ENCODE measurements around the gene TICRR. TPM values are rescaled to one million over a fixed set of nuclear protein-coding genes. Genes with fewer than 3 reads are reported as not detected.

Gene TICRR
- total RNA-seq, 1 experiment from 2014 or later, result 24.1 TPM

DNA sequence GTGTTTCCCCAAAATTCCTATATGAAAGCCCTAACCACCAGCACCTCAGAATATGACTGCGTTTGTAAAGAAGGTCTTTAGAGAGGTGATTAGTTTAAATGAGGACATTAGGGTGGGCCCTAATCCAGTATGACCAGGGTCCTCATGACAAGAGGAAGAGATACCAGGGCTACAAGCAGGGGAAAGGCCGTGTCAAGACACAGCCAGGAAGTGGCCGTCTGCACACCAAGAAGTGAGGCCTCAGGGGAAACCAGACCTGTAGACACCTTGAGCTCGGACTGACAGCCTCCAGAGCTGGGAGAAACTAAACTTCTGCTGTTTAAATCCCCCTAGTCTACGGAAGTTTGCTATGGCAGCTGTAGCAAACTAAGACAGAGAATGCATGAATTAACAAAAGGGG is 65.8 kb downstream of the TICRR start:
- TF ChIP-seq, protein P1, sequence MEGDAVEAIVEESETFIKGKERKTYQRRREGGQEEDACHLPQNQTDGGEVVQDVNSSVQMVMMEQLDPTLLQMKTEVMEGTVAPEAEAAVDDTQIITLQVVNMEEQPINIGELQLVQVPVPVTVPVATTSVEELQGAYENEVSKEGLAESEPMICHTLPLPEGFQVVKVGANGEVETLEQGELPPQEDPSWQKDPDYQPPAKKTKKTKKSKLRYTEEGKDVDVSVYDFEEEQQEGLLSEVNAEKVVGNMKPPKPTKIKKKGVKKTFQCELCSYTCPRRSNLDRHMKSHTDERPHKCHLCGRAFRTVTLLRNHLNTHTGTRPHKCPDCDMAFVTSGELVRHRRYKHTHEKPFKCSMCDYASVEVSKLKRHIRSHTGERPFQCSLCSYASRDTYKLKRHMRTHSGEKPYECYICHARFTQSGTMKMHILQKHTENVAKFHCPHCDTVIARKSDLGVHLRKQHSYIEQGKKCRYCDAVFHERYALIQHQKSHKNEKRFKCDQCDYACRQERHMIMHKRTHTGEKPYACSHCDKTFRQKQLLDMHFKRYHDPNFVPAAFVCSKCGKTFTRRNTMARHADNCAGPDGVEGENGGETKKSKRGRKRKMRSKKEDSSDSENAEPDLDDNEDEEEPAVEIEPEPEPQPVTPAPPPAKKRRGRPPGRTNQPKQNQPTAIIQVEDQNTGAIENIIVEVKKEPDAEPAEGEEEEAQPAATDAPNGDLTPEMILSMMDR (IDR thresholded peaks at IDR 0.05; ENCODE audit: insufficient read depth in 1 of 2, low read depth in 1 of 2, low read length in 1 of 2, severe bottlenecking in 1 of 2, unreplicated experiment in 1 of 2), result no peak
- H3K9me3 Mint-ChIP-seq (ENCODE audit: unreplicated experiment), result no peaks in the 10 kb centered on the region
- Histone ChIP-seq H3K27me3 (replicated peaks; ENCODE audit: control insufficient read depth, insufficient read depth, low read length) (no peaks in the 10 kb centered on the region), H3K4me3 (ENCODE audit: low read depth, low read length) (no peak overlapping the region), H3K4me1 (no peaks in the 10 kb centered on the region), H3K9me3 (no peaks in the 10 kb centered on the region), H3K36me3 (ENCODE audit: control insufficient read depth, insufficient read depth, low read length) (no peaks in the 10 kb centered on the region)
- DNase-seq, result no peak
- no TSS peak for BruUV-seq (replicated peaks)
- intact Hi-C loops (cut with micrococcal nuclease; ENCODE audit: unreplicated experiment), result no loop called here
- no peaks in the 10 kb centered on the region for H3K27me3 Mint-ChIP-seq (ENCODE audit: insufficient read depth, unreplicated experiment)
- H3K4me1 Mint-ChIP-seq (ENCODE audit: low read depth, unreplicated experiment), result no peaks in the 10 kb centered on the region
- no peak overlapping the region for H3K27ac Mint-ChIP-seq (ENCODE audit: unreplicated experiment)
- ChIA-PET POLR2A (no interaction called here), CTCF (no interaction called here)
- no peak overlapping the region for H3K4me3 Mint-ChIP-seq (ENCODE audit: unreplicated experiment)
- no peaks in the 10 kb centered on the region for H3K36me3 Mint-ChIP-seq (ENCODE audit: insufficient read depth, unreplicated experiment)

DNA sequence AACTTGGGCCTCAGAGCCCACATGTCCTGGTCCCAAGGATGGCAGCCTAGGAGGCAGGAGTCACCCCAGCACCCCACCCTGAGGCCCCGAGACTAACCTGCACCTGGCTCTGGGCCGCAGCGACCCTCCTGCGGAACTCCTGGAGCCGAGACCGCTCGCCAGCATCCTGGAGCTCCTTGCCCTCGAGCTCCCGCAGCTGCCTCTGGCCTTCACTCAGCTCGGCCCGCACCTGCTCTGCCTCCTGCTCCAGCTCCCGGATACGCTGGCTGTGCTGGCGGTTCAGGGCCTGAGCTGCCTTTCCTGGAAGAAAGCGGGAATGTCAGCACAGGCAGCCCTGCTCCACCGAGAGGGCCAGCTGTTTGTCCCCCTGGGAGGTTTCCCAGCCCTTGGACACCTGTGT is 66.8 kb downstream of the TICRR start:
- no TSS peak for BruUV-seq (replicated peaks)
- Mint-ChIP-seq H3K27me3 (ENCODE audit: insufficient read depth, unreplicated experiment) (no peaks in the 10 kb centered on the region), H3K4me3 (ENCODE audit: unreplicated experiment) (no peak overlapping the region), H3K4me1 (ENCODE audit: low read depth, unreplicated experiment) (no peaks in the 10 kb centered on the region), H3K27ac (ENCODE audit: unreplicated experiment) (no peak overlapping the region), H3K36me3 (ENCODE audit: insufficient read depth, unreplicated experiment) (peaks cover 5% of the 10 kb centered on the region), H3K9me3 (ENCODE audit: unreplicated experiment) (no peaks in the 10 kb centered on the region)
- DNase-seq, result no peak
- ChIA-PET CTCF (interaction anchor here (0.6 kb wide), 1 partner anchor 173 kb away, joined by 5 read pairs; the partner anchor contains the start of gene ANPEP), POLR2A (no interaction called here)
- H3K4me3 ChIP-seq (ENCODE audit: low read depth, low read length), result no peak overlapping the region
- H3K4me1 ChIP-seq, result no peaks in the 10 kb centered on the region
- H3K27me3 ChIP-seq (replicated peaks; ENCODE audit: control insufficient read depth, insufficient read depth, low read length), result no peaks in the 10 kb centered on the region
- TF ChIP-seq, protein P1 (IDR thresholded peaks at IDR 0.05; ENCODE audit: insufficient read depth in 1 of 2, low read depth in 1 of 2, low read length in 1 of 2, severe bottlenecking in 1 of 2, unreplicated experiment in 1 of 2), result no peak
- intact Hi-C loops (cut with micrococcal nuclease; ENCODE audit: unreplicated experiment), result no loop called here
- H3K9me3 ChIP-seq, result no peaks in the 10 kb centered on the region
- no peaks in the 10 kb centered on the region for H3K36me3 ChIP-seq (ENCODE audit: control insufficient read depth, insufficient read depth, low read length)

DNA sequence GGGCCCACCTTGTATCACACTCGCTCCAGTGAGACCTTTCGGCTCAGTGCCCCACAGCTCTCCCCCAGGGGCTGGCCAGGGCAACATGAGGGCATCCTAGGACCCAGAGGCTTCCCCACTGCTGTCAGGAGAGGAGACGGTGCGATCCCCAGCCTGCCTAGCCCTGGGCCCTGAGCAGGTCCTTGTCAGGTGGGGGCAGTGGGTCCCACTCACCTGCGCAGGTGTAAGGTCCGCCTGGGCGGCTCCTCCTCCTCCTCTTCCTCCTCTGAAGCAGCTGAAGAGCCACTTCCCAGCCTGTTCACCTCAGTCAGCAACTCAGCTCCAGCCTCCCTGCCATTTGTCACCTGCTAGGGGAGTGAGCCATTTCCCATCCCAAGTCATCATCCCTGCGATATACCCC is 70.4 kb downstream of the TICRR start:
- TF ChIP-seq, protein P1 (IDR thresholded peaks at IDR 0.05; ENCODE audit: insufficient read depth in 1 of 2, low read depth in 1 of 2, low read length in 1 of 2, severe bottlenecking in 1 of 2, unreplicated experiment in 1 of 2), result no peak
- no peak for DNase-seq
- Mint-ChIP-seq H3K27ac (ENCODE audit: unreplicated experiment) (no peak overlapping the region), H3K4me3 (ENCODE audit: unreplicated experiment) (no peak overlapping the region), H3K9me3 (ENCODE audit: unreplicated experiment) (no peaks in the 10 kb centered on the region), H3K4me1 (ENCODE audit: low read depth, unreplicated experiment) (no peaks in the 10 kb centered on the region), H3K27me3 (ENCODE audit: insufficient read depth, unreplicated experiment) (no peaks in the 10 kb centered on the region), H3K36me3 (ENCODE audit: insufficient read depth, unreplicated experiment) (peaks cover 8% of the 10 kb centered on the region)
- Histone ChIP-seq H3K9me3 (no peaks in the 10 kb centered on the region), H3K36me3 (ENCODE audit: control insufficient read depth, insufficient read depth, low read length) (no peaks in the 10 kb centered on the region), H3K4me3 (ENCODE audit: low read depth, low read length) (no peak overlapping the region), H3K4me1 (no peaks in the 10 kb centered on the region), H3K27me3 (replicated peaks; ENCODE audit: control insufficient read depth, insufficient read depth, low read length) (no peaks in the 10 kb centered on the region)
- no TSS peak for BruUV-seq (replicated peaks)
- POLR2A ChIA-PET, result no interaction called here
- intact Hi-C loops (cut with micrococcal nuclease; ENCODE audit: unreplicated experiment), result no loop called here
- CTCF ChIA-PET, result interaction anchor here (0.6 kb wide), 1 partner anchor 457 kb away, joined by 3 read pairs; the partner anchor contains the start of gene IDH2

Data from Caco-2 (cell line).